Femur (tissue), 1 donor: Measurements from ENCODE around the gene AMOTL2.

Source experiments
- DNase-seq: peaks from one replicate; pipeline ENCODE4 v3.0.0-alpha.2; 2017

Gene AMOTL2

DNA sequence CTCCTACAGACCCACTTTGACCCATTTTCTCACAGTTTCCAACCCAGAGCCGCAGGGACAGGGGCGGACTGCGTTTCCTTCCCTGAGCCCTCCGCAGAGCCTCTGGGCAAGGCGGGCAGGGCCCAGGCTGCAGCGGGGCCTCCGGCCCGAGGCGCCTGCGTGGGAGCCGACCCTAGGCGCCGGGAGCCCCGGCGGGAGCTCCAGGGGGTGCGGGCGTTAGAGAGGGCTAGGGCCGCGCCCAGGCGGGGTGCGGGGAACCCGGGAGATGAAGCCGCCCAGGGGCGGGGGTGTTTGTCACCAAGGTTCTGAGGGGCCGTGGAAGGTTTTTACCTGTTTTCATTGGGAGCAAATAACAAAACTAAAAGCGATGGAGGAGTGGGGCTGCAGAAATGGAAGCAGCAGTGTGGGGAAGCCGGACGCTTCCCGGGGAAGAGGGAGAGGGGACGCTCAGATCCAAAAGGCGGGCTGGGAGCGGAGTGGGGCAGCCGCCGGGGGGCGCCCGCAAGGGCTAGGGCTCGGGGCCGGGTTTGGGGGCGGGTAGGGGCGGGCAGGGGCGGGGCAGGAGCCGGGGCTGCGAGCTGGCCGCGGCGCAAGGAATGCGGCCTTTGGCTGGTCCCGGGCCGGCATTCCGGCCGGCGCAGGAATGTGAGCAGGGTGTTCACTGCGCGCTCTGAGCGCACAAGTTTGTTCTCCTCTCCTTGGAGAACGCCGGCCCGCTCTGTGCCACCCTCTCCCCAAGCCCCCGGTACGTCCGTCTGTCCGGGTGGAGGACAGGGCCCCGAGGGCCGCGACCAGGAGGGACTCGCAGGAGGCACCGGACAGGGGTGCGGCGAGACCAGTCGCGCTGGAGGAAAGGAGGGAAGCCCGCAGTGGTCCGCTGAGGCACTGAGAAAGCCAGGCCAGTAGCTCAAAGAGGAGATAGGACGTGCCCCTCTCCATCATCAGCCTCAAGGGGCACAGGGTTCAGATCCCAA, 61.1 kb downstream of the AMOTL2 start:
- peak; percentile 88 for DNase-seq

GRCh38 chr3:134312072-134312872, 62.0 kb downstream of the AMOTL2 start:
- peak; percentile 49 for DNase-seq

DNA sequence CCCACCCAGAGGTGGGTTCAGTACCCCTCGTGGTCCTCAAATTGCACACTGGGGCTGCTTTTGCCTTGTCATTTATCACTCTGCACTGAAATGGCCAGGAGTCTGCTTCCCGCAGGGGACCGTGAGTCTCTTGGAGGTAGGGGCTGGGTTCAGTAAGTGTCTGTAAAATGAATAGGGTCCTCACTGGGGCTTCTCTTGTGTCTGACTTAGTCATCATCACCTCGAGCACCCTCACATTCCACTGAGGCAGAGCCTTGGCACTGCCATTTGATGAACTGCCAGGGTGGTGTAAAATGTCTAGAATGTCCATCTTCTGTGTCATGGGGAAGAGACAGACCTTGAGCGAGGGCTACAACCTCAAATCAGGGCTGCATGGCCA, 62.6 kb downstream of the AMOTL2 start:
- no peak for DNase-seq

- DNase-seq, result no peak
These were observed 63.0 kb downstream of the AMOTL2 start for GRCh38 chr3:134311265-134311664.

GRCh38 chr3:134309987-134310700, 64.1 kb downstream of the AMOTL2 start:
- no peak for DNase-seq

GRCh38 chr3:134308350-134308891, 65.8 kb downstream of the AMOTL2 start:
- peak; percentile 91 for DNase-seq

DNA sequence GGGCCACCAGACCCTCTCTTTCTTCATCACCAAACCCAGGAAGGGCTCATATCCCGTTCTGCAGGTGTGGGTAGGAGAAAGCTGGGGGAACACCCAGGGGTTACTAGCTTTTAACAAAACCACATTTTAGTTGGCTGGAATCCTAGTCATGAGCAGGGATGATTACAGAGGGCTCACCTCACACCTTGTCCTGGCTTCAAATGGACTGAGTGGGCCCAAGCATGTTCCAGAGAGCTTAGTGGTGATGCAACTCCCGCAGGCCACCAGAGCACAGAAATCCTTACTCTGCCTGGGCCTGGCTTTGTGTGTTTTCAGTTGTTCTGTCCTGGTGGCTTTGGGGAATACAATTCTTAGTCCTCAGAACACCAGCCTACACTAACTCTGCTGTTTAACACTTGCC, 66.8 kb downstream of the AMOTL2 start:
- no peak for DNase-seq

- no peak for DNase-seq
These were observed 67.9 kb downstream of the AMOTL2 start for GRCh38 chr3:134306320-134306719.
